Liver (tissue), 3 donors: Measurements from ENCODE around the gene TFB2M.

ENCODE experiments used
- GABPA ChIP-seq, 2 donors: IDR thresholded peaks in 1 of 2; conservative IDR thresholded peaks in 1 of 2; 2 replicates each; pipeline ENCODE4 v1.6.1; 2016; ENCODE audit warnings: antibody characterized with exemption in 2 of 2, mild to moderate bottlenecking in 1 of 2, moderate library complexity in 1 of 2
- JUND ChIP-seq, 2 donors: IDR thresholded peaks; 2 replicates each; pipeline ENCODE4 v1.6.1; 2016; ENCODE audit warnings: antibody characterized with exemption in 2 of 2
- RXRA ChIP-seq, 2 donors: IDR thresholded peaks; 2 replicates each; pipeline ENCODE4 v1.6.1; 2017 to 2018; ENCODE audit warnings: antibody characterized with exemption in 2 of 2, mild to moderate bottlenecking in 1 of 2
- TAF1 ChIP-seq: conservative IDR thresholded peaks from 2 replicates; pipeline ENCODE4 v1.6.1; 2016; ENCODE audit warnings: antibody characterized with exemption, mild to moderate bottlenecking
- TF ChIP-seq, protein P1 (sequence below): fragments of 150-350 bp; IDR thresholded peaks from 2 replicates; pipeline ENCODE4 v1.5.1; 2017; ENCODE audit warnings: improper control_type of control experiment, low read depth, low read length; ENCODE audit not compliant: missing input control
- TF ChIP-seq, protein P2 (sequence below): IDR thresholded peaks from 2 replicates; pipeline ENCODE4 v1.6.1; 2016; ENCODE audit warnings: antibody characterized with exemption
- TF ChIP-seq, protein P3 (sequence below): IDR thresholded peaks from 2 replicates; pipeline ENCODE4 v1.6.1; 2016; ENCODE audit warnings: antibody characterized with exemption, mild to moderate bottlenecking
- TF ChIP-seq, protein P4 (sequence below): IDR thresholded peaks from 2 replicates; pipeline ENCODE4 v1.6.1; 2016; ENCODE audit warnings: antibody characterized with exemption
- TF ChIP-seq, protein P5 (sequence below): IDR thresholded peaks from 2 replicates; pipeline ENCODE4 v1.6.1; 2016; ENCODE audit warnings: antibody characterized with exemption
- donor health status: healthy.
- donor health status: healthy.

DNA sequence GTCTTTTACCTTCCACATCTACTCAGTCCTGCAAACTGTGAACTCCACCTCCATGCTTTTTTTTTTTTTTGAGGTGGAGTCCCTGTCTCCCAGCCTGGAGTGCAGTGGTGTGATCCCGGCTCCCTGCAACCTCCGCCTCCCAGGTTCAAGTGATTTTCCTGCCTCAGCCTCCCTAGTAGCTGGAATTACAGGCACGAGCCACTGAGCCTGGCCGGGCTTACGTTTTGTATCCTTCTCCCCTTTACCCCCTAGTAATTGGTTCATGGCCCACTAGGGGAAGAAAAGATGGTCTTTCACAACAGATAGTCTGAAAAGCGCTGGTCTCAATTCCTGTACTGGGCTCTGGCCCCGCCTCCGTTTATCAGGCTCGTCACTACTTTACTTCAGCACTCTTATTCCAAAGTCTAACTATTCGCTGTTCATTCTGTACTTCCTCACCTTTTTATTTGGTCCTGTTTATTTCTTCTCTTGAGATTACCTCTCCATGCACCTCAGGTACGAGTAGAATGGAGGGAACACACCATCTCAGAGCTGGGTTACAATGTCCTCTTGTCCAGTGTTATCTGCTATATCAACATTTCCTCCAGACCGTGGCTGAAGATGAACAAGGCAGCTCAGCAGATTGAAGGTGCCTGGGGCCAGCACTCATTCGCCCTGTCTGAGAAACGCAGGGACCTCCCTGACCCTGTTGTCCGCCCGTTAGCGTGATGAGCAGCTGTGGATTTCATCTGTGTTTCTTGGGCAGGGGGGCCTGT is 16.4 kb upstream of the TFB2M start:
- TF ChIP-seq, protein P1, sequence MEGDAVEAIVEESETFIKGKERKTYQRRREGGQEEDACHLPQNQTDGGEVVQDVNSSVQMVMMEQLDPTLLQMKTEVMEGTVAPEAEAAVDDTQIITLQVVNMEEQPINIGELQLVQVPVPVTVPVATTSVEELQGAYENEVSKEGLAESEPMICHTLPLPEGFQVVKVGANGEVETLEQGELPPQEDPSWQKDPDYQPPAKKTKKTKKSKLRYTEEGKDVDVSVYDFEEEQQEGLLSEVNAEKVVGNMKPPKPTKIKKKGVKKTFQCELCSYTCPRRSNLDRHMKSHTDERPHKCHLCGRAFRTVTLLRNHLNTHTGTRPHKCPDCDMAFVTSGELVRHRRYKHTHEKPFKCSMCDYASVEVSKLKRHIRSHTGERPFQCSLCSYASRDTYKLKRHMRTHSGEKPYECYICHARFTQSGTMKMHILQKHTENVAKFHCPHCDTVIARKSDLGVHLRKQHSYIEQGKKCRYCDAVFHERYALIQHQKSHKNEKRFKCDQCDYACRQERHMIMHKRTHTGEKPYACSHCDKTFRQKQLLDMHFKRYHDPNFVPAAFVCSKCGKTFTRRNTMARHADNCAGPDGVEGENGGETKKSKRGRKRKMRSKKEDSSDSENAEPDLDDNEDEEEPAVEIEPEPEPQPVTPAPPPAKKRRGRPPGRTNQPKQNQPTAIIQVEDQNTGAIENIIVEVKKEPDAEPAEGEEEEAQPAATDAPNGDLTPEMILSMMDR, result peak; percentile 15
- TF ChIP-seq, protein P2, sequence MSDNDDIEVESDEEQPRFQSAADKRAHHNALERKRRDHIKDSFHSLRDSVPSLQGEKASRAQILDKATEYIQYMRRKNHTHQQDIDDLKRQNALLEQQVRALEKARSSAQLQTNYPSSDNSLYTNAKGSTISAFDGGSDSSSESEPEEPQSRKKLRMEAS, result no peak
- TF ChIP-seq, protein P3, sequence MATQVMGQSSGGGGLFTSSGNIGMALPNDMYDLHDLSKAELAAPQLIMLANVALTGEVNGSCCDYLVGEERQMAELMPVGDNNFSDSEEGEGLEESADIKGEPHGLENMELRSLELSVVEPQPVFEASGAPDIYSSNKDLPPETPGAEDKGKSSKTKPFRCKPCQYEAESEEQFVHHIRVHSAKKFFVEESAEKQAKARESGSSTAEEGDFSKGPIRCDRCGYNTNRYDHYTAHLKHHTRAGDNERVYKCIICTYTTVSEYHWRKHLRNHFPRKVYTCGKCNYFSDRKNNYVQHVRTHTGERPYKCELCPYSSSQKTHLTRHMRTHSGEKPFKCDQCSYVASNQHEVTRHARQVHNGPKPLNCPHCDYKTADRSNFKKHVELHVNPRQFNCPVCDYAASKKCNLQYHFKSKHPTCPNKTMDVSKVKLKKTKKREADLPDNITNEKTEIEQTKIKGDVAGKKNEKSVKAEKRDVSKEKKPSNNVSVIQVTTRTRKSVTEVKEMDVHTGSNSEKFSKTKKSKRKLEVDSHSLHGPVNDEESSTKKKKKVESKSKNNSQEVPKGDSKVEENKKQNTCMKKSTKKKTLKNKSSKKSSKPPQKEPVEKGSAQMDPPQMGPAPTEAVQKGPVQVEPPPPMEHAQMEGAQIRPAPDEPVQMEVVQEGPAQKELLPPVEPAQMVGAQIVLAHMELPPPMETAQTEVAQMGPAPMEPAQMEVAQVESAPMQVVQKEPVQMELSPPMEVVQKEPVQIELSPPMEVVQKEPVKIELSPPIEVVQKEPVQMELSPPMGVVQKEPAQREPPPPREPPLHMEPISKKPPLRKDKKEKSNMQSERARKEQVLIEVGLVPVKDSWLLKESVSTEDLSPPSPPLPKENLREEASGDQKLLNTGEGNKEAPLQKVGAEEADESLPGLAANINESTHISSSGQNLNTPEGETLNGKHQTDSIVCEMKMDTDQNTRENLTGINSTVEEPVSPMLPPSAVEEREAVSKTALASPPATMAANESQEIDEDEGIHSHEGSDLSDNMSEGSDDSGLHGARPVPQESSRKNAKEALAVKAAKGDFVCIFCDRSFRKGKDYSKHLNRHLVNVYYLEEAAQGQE, result no peak
- TF ChIP-seq JUND (IDR thresholded peaks at IDR 0.05), result peak in 1 of 2 donors; percentile 15
- peak; percentile 25 for TF ChIP-seq TAF1
- TF ChIP-seq, protein P4, sequence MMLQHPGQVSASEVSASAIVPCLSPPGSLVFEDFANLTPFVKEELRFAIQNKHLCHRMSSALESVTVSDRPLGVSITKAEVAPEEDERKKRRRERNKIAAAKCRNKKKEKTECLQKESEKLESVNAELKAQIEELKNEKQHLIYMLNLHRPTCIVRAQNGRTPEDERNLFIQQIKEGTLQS, result no peak
- TF ChIP-seq GABPA (IDR thresholded peaks at IDR 0.05 in 1 of 2, conservative IDR thresholded peaks at IDR 0.05 in 1 of 2), result no peak
- TF ChIP-seq RXRA (IDR thresholded peaks at IDR 0.05), result peak; percentile 21 to 35
- TF ChIP-seq, protein P5, sequence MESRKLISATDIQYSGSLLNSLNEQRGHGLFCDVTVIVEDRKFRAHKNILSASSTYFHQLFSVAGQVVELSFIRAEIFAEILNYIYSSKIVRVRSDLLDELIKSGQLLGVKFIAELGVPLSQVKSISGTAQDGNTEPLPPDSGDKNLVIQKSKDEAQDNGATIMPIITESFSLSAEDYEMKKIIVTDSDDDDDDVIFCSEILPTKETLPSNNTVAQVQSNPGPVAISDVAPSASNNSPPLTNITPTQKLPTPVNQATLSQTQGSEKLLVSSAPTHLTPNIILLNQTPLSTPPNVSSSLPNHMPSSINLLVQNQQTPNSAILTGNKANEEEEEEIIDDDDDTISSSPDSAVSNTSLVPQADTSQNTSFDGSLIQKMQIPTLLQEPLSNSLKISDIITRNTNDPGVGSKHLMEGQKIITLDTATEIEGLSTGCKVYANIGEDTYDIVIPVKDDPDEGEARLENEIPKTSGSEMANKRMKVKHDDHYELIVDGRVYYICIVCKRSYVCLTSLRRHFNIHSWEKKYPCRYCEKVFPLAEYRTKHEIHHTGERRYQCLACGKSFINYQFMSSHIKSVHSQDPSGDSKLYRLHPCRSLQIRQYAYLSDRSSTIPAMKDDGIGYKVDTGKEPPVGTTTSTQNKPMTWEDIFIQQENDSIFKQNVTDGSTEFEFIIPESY, result no peak
